ENCODE data around the gene LSM14B.

- TF ChIP-seq CTCF (IDR thresholded peaks at IDR 0.05): no peak
- TF ChIP-seq POLR2A (IDR thresholded peaks at IDR 0.05): no peak
Observed at GRCh38 chr20:62139636-62140035, 17.4 kb downstream of the LSM14B start.

All from testis (tissue), 2 donors.